Astrocyte of the hippocampus (primary cell): ENCODE data around the gene P4HTM.
A peak's percentile ranks its signal among the peaks of the same experiment; 100 is the strongest.

Experiments
- DNase-seq: peaks from one replicate; pipeline ENCODE4 v3.0.0; 2011; ENCODE audit warnings: low read depth, low spot score

The P4HTM gene

GRCh38 chr3:48983096-48983495 lies 6.9 kb upstream of the P4HTM start:
- no peak for DNase-seq

GRCh38 chr3:48984663-48985062 lies 5.4 kb upstream of the P4HTM start:
- DNase-seq, result no peak

DNA sequence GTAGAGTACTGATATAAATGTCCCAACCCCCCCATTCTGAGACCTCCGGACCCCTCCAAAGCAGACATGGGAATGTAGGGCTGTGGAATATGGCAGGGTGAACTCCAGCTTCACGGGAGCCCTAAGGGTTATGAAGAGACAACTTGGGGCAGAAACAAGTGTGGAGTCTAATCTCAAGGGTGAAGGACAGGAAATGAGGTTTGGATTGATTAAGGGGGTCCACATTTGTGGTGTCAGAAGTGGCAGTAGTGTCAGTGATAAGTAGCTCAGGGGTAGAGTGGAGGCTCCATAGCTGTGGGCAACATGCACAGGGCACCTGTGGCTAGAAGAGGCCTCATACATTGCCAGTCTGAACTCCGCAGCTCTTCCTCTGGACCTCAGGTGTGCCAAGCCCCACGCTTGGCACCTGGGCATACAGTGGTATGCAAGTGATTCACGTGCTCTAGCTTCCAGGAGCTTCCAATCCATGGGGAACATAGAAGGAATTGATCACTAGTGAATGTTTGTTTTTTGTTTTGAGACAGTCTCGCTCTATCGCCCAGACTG lies 4.1 kb upstream of the P4HTM start:
- no peak for DNase-seq

DNA sequence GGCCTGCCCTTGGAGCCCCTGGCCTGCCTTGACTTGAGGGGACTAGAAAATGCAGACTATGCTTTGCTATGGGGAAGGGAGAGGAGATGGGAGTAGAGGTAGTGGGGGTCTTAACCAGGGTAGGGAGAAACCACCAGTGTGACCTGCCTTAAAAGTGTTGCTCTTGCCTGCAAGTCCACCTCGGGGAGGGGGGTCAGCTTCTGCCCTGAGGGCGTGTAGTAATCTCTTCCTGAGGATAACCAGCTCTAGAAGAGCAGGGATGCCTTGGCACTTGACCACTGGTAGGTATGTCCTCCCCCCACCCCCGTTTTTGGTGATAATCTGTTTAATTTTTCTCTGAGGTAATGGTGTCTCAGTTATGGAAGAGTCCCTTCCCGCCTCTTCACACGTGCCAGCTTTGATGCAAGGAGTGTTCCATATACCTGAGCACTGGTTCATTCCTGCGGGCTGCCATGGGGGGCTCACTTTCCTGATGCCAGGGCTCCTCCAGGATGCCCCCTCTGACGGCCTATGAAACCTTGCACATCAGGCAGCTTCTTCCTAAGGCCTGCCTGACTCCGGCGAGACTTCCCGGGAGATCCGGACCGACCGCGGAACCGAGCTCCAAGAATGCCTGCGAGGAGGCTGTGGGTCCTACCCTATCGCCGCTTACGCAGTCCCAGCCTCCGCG lies 780 bp upstream of the P4HTM start:
- DNase-seq, result no peak

- DNase-seq, result peak; percentile 61
Observed at GRCh38 chr3:48990636-48991469, 812 bp downstream of the P4HTM start.

DNA sequence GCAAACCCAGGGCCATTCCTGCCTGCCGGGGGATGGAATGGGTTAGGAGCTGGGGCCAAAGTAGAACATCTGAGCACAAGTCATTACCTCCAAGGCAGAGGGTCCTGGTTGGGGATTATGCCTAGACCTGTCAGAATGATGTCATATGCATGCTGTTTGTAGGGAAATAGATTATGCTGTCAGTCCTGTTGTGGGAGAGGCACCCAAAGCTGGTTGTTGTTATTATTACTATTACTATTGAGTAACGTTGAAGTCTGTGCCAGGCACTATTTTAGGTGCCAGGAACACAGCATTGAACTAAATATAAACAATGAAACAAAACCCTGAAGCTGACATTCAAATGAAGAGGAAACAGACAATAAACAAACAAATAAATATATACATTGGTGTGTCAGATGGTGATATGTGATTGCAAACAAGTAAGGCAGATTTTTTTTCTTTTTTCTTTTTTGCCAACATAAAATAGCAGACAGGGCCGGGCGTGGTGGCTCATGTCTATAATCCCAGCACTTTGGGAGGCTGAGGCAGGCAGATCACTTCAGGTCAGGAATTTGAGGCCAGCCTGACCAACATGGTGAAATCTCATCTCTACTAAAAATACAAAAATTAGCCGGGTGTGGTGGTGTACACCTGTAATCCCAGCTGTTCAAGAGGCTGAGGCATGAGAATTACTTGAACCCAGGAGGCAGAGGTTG lies 2.0 kb downstream of the P4HTM start:
- DNase-seq, result no peak

GRCh38 chr3:48993834-48994233 lies 3.8 kb downstream of the P4HTM start:
- DNase-seq, result no peak

GRCh38 chr3:48996640-48997039 lies 6.6 kb downstream of the P4HTM start:
- DNase-seq, result no peak

DNA sequence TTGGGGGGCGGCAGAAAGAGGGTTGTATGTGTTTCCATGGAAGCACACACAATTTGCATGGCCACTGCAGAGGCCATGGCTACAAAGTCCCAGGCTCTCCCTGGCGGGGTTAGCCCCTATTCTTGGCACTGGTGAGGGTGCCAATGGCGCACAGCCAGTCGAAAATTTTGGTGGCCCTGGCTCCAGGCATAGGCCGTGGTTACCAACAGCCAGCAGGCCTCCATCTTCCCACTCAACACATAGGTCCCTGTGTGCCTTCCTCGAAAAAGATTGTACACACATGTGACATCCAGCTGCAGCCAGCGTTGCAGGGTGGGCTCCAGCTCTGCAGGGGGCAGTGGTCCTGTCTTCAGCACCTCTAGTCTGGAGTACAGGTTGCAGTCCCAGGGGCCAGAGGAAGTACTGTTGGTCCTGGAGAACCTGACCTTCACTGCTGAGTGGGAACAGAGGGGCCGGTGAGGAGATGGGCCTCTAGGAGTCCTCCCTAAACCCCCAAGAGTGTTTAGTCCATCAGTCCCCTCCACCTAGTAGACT lies 7.1 kb downstream of the P4HTM start:
- DNase-seq, result no peak

GRCh38 chr3:48997714-48998637 lies 7.9 kb downstream of the P4HTM start:
- no peak for DNase-seq

- no peak for DNase-seq
Observed at GRCh38 chr3:48999085-48999858, 9.2 kb downstream of the P4HTM start.

- no peak for DNase-seq
Observed at GRCh38 chr3:49001155-49001554, 11.1 kb downstream of the P4HTM start.

- no peak for DNase-seq
Observed at GRCh38 chr3:49004352-49005302, 14.6 kb downstream of the P4HTM start.

DNA sequence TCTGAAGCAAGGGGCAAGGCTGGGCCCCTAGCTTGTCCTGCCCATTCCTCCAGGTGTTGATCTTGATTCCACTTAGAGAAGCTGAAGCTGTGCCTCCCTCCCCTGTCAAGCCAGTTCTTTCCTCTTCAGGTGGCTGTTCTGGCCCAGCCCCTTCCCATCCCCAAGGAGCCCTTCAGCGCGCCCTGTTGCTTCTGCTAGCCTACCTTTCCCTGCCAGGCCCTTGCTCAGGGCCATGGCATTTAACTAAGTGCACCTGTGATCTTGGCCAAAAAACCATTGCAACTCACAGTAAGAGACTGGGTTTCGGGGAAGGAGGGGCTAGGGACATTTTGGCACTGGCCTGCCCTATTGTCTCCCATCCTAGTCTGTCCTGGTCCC lies 15.3 kb downstream of the P4HTM start:
- DNase-seq, result no peak

- DNase-seq, result no peak
Observed at GRCh38 chr3:49005998-49006397, 16.0 kb downstream of the P4HTM start.

DNA sequence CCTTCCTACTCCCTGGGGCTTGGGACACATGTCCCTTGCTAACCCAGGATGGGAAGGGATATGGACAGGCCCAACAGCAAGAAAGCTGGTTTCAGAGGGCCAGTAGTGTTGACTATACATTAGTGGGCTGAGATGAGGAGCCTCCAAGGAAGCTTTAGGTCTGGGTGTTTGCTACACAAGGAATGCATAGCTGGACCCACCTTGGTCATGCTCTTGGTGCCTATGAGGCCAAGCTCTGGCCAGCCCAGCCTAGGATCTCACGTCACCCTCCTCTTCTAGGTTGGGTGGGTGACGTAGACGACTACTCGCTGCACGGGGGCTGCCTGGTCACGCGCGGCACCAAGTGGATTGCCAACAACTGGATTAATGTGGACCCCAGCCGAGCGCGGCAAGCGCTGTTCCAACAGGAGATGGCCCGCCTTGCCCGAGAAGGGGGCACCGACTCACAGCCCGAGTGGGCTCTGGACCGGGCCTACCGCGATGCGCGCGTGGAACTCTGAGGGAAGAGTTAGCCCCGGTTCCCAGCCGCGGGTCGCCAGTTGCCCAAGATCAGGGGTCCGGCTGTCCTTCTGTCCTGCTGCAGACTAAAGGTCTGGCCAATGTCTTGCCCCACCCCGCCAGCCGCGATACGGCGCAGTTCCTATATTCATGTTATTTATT lies 16.5 kb downstream of the P4HTM start:
- peak; percentile 71 for DNase-seq

GRCh38 chr3:49007068-49007770 lies 17.2 kb downstream of the P4HTM start, which contains the start of gene WDR6:
WDR6 (plus strand) TSS chr3:49007391; CDS start chr3:49007432, 41 bp downstream.
- DNase-seq, result peak; percentile 99
